HL-60 (cell line): ENCODE measurements around the gene IMMP2L.

Source experiments
- DNase-seq, 2 experiments: peaks; one replicate each; pipeline ENCODE4 v3.0.0-alpha.2; 2010 to 2020; ENCODE audit warnings: low read depth in 1 of 2, low spot score in 1 of 2
- H3K27ac ChIP-seq: fragments of 250-450 bp; sonication (Bioruptor Pico); replicated peaks from 2 replicates; pipeline ENCODE4 v1.5.1; 2020; ENCODE audit warnings: mild to moderate bottlenecking, moderate library complexity
- H3K27me3 ChIP-seq: fragments of 250-450 bp; sonication (Bioruptor Pico); 2 replicates; pipeline ENCODE4 v1.5.1; 2021; ENCODE audit warnings: mild to moderate bottlenecking, moderate library complexity; ENCODE audit not compliant: insufficient read depth, poor library complexity, severe bottlenecking
- H3K4me3 ChIP-seq: replicated peaks from 2 replicates; pipeline ENCODE4 v1.5.1; 2011; ENCODE audit warnings: mild to moderate bottlenecking, control low read depth, low read length; ENCODE audit not compliant: insufficient read depth
- CTCF ChIP-seq: IDR thresholded peaks from one replicate; pipeline ENCODE4 v1.5.1; 2011; ENCODE audit warnings: low read length, control low read depth, inconsistent platforms; ENCODE audit not compliant: insufficient read depth
- GABPA ChIP-seq: IDR thresholded peaks from 2 replicates; pipeline ENCODE4 v1.6.1; 2012; ENCODE audit warnings: low read depth
- POLR2AphosphoS5 ChIP-seq: IDR thresholded peaks from 2 replicates; pipeline ENCODE4 v1.6.1; 2012; ENCODE audit warnings: low read depth
- REST ChIP-seq: IDR thresholded peaks from 2 replicates; pipeline ENCODE4 v1.6.1; 2012; ENCODE audit warnings: low read depth; ENCODE audit not compliant: insufficient replicate concordance
- SPI1 ChIP-seq: IDR thresholded peaks from 2 replicates; pipeline ENCODE4 v1.6.1; 2012; ENCODE audit warnings: low read depth, mild to moderate bottlenecking, borderline replicate concordance

Gene IMMP2L

GRCh38 chr7:111086532-111086931 lies 475.8 kb downstream of the IMMP2L start:
- no peak for DNase-seq
- TF ChIP-seq SPI1 (no peak), CTCF (no peak), POLR2AphosphoS5 (no peak), REST (no peak), GABPA (no peak)
- Histone ChIP-seq H3K27ac (no peak overlapping the region), H3K27me3 (no peaks in the 10 kb centered on the region), H3K4me3 (no peak overlapping the region)

GRCh38 chr7:111085356-111085755 lies 476.9 kb downstream of the IMMP2L start:
- H3K4me3 ChIP-seq = no peak overlapping the region
- no peak for DNase-seq
- no peak for TF ChIP-seq GABPA
- TF ChIP-seq POLR2AphosphoS5 = no peak
- TF ChIP-seq REST = no peak
- TF ChIP-seq SPI1 = no peak
- no peaks in the 10 kb centered on the region for H3K27me3 ChIP-seq
- no peak overlapping the region for H3K27ac ChIP-seq

- H3K27ac ChIP-seq = peak overlapping the region; percentile 62
These were observed 478.9 kb downstream of the IMMP2L start for GRCh38 chr7:111083413-111083812.

GRCh38 chr7:111082351-111082750 lies 479.9 kb downstream of the IMMP2L start:
- no peak for DNase-seq
- H3K27me3 ChIP-seq = no peaks in the 10 kb centered on the region
- no peak overlapping the region for H3K4me3 ChIP-seq
- H3K27ac ChIP-seq = no peak overlapping the region
- TF ChIP-seq POLR2AphosphoS5 = no peak
- no peak for TF ChIP-seq CTCF
- no peak for TF ChIP-seq GABPA
- no peak for TF ChIP-seq SPI1
- TF ChIP-seq REST = no peak

More at GRCh38 chr7:111083413-111083812, 478.9 kb downstream of the IMMP2L start:
- H3K4me3 ChIP-seq = no peak overlapping the region
- DNase-seq = peak in 1 of 2 experiments; percentile 79
- no peaks in the 10 kb centered on the region for H3K27me3 ChIP-seq
- TF ChIP-seq CTCF = no peak
- TF ChIP-seq SPI1 = peak; percentile 26; the same call in 1 of the 2 replicates
